Stimulated activated CD4-positive, alpha-beta T cell treated with anti-CD3 and anti-CD28 coated beads, Interleukin-2, amount 100 ng/mL, for 48 hours (primary cell): ENCODE data around the gene HOXA9.

Experiments
- DNase-seq, 2 donors: peaks; one replicate each; pipeline ENCODE4 v3.0.0-alpha.2; 2020

HOXA9 gene

DNA sequence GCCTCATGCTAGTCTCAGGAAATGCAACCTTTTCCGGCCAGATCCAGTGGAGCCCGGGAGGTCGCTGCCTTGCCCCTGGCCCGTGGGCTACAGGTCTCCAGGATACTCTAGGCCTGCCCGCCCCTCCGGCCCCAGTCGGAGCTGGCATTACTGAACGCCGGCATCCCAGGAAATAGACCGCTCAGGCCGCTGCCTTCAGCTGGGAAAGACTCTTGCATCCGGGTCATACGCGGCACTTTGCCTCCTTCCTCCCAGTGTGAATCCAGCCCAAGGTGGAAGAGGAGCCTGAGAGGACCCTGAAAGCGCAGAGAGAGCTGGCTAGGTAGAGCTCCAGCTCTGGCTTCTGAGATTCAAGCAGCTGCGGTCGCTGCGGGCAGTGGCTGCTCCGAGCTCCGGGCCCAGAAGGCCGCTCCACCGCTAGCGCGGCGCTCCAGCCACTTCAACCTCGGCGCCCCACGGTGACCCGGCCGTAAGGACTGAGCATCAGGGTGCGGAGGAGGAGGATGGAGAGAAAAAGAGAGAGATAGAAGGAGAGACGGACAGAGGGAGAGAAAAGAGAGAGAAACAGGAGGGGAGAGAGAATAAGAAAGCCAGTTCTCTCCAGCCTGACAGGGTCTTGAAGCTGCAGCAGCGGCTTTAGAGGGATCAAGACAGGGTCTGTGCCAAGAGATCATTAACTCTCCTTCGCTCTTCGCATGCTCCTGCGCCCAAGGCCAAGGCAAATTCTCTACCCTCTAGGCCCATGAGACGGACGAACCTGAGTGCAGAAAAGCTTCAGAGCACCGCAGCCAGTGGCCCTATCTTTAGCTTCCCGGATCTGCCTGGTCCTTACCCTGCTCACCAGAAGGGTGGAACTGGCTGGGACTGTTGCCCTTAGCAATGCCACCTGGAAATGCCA lies 10.5 kb upstream of the HOXA9 start:
- DNase-seq: no peak

DNA sequence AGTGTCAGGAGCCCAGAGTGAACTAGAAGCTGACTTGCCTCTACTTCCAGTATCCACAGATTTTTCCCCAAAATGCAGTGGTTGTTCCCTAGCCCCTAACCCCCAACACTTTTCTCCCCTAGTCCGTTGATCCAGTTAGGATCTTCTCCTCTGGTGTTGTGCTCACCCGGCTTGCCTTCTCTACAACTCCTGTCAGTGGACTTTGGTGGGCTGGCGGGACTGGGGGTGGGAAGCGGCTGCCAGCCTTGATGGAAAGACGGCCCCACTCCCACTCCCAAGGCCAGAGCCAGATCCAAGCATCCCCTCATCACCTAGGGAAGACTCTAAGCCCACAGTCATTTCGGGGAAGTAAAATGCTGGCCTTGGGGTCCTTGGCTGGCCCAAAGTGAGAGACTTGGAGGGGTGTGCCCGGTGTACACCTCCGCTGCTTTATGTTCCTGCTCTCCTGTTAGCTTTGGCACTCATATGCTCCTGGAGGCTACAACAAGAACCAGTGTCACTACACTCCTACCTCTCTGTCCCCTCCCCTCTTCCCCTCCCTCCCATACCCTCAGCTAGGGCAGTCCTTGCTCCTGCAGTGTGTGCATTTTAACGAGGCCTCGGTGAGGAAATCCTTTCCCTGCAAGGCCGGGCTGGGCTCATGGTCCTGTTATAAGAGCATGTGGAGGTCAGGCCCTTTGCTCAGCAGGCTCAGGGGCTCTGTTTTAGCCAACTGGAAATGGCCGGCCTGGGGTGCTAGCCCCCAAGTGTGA lies 9.7 kb upstream of the HOXA9 start:
- no peak for DNase-seq

DNA sequence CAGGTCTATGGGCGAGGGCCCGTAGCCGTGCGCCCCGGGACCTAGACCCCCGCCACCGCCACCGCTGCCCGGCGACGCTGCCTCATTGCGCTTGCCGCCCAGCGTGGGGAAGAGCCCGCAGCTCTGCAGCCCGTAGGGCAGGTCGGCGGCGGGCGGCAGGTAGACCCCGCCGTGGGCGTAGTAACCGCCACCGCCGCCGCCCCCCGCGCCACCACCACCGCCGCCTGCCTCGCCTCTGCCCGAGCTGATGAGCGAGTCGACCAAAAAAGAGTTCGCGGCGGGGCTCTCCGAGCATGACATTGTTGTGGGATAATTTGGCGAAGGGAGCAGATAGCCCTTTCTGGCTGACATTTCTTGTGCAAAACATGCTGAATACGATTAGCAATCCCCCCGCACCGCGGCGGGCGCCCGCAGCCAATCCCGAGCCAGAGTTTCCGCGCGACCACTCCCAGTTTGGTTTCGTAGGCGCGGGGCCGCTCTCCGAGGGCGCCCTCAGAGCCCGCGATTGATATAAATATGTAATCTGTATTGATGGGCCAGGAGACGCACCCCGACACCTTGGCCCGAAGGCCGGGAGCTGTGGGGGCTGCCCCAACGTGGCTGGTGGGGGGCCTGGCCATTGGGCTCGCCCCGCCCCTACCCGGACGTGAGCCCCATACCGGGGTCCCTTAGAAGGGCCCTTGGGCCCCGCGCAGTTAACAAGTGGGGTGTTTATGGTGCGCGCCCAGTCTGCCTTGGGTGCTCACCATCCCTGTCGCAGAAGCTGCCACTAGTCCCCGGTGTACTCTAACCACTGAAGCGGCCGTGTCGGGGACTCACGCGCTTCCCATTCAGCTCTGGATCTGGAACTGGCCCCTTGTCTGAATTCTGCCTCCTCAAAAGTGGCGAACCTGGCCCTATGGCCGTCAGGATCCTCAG lies 8.9 kb upstream of the HOXA9 start, which contains the start of gene HOXA10:
TSS of gene HOXA10 (minus strand) at position 365 of the 918 bp plus-strand sequence. CDS start at position 351, 14 bp downstream.
- no peak for DNase-seq

DNA sequence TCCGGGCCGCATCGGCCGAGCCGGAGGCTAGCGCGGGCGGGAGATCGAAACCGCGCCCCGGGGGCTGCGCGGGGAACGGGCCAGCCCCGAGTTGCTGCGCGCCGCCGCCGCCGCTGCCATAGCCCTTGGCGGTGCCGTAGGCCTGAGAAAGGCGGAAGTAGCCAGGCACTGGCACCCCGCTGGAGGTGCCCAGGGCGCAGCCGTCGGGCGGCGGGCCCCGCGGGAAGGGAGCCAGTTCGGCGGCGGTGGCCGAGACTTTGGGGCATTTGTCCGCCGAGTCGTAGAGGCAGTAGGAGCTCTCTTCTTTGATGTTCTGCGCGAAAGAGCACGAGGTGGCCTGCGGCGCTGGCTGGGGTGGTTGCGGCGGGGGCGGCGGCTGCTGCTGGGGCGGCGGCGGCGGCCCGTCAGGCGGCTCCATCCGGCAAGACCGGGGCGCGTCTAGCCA lies 8.2 kb upstream of the HOXA9 start:
- DNase-seq: no peak

DNA sequence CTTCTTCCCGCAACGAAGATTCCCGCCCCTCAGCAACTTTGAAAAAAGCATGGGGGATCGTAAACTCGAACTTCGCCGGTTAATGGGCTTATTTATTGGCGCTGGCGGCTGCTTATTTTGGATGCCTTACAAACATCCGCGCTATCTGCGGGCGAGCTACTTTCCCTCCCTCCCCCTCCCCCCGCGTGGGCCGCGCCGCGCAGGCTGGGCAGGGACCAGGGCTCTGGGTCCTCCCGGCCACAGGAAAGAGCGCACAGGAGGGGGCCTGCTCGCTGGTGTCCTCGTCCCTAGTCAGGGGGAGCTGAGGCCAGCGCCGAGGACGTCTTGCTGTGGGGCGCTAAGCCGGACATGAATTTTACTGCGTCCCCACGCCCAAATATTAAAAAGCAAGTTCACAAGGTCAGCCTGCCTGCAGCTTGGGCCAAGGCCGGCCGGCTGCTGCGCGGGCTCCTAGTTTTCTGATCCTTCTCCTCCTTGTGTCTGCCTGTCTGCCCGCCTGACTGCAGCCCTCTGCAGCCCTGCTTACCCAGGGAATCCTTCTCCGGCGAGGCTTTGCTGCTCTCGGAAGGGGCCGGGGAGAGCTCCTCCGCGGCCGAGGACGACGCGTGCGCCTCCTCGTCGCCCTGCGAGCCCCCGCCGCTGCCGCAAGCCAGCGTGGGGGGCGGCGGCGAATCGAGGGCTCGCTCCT lies 7.6 kb upstream of the HOXA9 start:
- DNase-seq: no peak

DNA sequence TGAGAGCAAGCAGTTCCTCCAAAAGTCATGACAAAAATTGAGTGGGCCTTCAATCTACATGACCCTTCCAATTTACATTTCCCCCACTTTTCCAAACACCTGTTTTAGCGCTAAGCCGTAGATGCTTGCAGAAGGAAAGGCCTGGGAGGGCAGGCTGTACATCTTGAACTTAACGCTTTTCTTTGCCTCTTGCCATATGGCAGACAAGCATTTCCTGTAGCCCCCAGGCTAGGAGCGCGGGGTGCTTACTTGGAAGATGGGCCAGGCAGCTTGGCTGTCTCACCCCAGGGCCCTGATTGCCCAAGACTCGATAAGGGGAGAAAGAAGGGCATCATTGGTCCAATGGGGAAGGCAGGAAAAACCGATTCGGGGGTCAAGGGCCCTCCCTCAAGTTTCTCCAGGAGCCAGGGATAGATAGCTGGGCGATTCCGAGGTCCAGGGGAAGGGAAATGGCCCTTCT lies 7.0 kb upstream of the HOXA9 start:
- no peak for DNase-seq

- DNase-seq: no peak
Measured at GRCh38 chr7:27171637-27172314, 6.4 kb upstream of the HOXA9 start.

DNA sequence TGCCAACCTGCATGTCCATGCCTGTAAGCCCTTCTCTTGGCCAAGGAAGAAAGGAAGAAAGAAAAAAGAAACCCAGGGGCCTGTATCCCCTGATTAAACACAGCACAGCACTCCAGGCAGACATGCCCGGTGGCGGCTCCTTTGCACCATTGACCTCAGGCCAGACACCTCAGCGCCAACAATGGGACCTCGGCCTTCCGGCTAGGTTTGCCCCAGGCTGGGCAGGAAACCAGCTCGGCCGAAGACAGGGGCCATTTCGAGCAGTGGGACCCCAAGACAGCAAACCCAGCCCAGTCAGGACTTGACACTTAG lies 5.9 kb upstream of the HOXA9 start:
- DNase-seq: no peak

- DNase-seq: no peak
Measured at GRCh38 chr7:27170426-27171324, 5.3 kb upstream of the HOXA9 start.

- no peak for DNase-seq
Measured at GRCh38 chr7:27169658-27170425, 4.5 kb upstream of the HOXA9 start.

DNA sequence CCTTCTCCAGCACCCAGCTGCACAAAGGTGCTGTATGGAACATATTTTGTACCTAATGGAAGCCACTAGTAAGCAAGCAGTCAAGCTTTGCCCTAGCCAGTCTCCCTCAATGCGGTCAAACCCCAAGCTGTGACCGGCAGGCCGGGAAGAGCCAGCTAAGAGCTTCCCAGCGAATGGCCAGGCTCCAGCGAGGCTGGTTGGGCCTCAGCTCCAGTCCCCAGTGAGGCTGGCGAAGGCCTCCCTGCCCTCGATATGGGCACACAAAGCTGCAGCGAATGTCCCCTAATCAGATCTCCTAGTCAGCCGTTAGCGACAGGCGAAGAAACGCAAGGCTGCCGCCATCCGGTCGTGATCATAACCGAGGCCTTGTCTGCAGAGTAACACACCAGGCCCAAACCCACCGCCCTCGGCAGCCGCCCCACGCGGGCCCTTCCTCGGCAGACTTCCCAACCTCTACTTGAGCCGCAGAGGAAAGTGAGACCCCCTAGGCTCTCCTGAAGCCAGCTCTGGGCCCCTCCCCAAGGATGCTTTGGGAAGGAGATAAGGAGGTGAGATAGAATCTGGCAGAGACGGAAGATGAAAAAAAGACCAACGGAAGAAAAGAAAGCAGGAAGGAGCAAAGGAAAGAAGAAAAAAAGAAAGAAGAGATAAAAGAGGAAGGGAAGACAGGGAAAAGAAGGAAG lies 3.1 kb upstream of the HOXA9 start:
- no peak for DNase-seq

GRCh38 chr7:27167916-27168264 lies 2.6 kb upstream of the HOXA9 start:
- DNase-seq: no peak

- no peak for DNase-seq
Measured at GRCh38 chr7:27166531-27167505, 1.5 kb upstream of the HOXA9 start.

DNA sequence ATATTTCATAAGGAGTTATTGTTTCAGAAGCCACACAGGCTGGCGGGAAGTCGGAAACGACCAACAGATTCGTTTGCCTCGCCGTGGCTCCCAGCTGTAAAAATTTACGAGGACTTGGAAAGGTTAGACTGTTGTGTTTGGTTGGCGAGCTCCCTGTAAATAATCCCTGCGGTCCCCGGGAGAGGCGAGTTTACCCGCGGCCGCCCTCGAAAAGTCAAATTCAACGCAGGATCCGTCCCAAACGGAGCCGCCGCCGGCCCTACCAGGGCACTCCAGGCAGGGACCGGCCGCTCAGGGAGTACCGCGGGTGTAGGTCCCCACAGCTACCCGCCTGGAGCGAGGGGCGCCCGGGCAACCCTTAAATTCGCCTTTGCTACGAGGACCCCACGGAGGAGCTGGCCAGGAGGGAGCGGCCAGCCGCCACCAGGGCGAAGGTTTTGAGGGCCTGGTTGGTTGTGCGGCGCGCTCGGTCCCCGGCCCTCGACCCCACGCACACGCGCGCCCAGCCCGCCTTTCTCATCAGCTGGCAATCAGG lies 726 bp upstream of the HOXA9 start:
- no peak for DNase-seq

GRCh38 chr7:27164367-27165088 lies 809 bp downstream of the HOXA9 start:
- DNase-seq: no peak

GRCh38 chr7:27164045-27164366 lies 1.3 kb downstream of the HOXA9 start:
- no peak for DNase-seq
